Astrocyte of the cerebellum (primary cell): ENCODE measurements around the gene HPDL.
A peak's percentile ranks its signal among the peaks of the same experiment; 100 is the strongest.

ENCODE experiments used
- DNase-seq: peaks from one replicate; pipeline ENCODE4 v3.0.0-alpha.2; 2011; ENCODE audit warnings: low read depth
- H3K4me3 ChIP-seq: 2 replicates; pipeline ENCODE4 v1.5.1; 2011; ENCODE audit warnings: mild to moderate bottlenecking, low read depth, low read length, moderate library complexity
- CTCF ChIP-seq: IDR thresholded peaks from 2 replicates; pipeline ENCODE4 v1.5.1; 2012; ENCODE audit warnings: low read length, low read depth, moderate library complexity, mild to moderate bottlenecking; ENCODE audit errors: missing control alignments
- in situ Hi-C: cut with HindIII; loops from 2 replicates; pipeline ENCODE4 v1.10.0; 2017; ENCODE audit warnings: low sequenced_read_pairs

HPDL gene

GRCh38 chr1:45340816-45341466 is 14.2 kb downstream of the HPDL start:
- H3K4me3 ChIP-seq, result peak overlapping the region; percentile 58
- in situ Hi-C loops, result no loop called here
- DNase-seq, result no peak
- TF ChIP-seq CTCF, result no peak

- DNase-seq, result no peak
- in situ Hi-C loops, result no loop called here
- no peak overlapping the region for H3K4me3 ChIP-seq
- no peak for TF ChIP-seq CTCF
Observed at GRCh38 chr1:45344499-45344898, 17.8 kb downstream of the HPDL start.

GRCh38 chr1:45345014-45345413 is 18.3 kb downstream of the HPDL start:
- no peak for TF ChIP-seq CTCF
- in situ Hi-C loops, result no loop called here
- H3K4me3 ChIP-seq, result no peak overlapping the region
- no peak for DNase-seq

- in situ Hi-C loops, result no loop called here
- TF ChIP-seq CTCF, result no peak
- no peak for DNase-seq
- no peak overlapping the region for H3K4me3 ChIP-seq
Observed at GRCh38 chr1:45346473-45346872, 19.8 kb downstream of the HPDL start.

- no peak for DNase-seq
- TF ChIP-seq CTCF, result no peak
- in situ Hi-C loops, result no loop called here
- H3K4me3 ChIP-seq, result no peak overlapping the region
Observed at GRCh38 chr1:45348020-45348419, 21.3 kb downstream of the HPDL start.

- TF ChIP-seq CTCF, result no peak
- no peak overlapping the region for H3K4me3 ChIP-seq
- DNase-seq, result no peak
- in situ Hi-C loops, result no loop called here
Observed at GRCh38 chr1:45348609-45348965, 21.9 kb downstream of the HPDL start.
